GM19438 (cell line): ENCODE measurements around the gene OBP2A.
"Not testable (repeated sequence)": the region's sequence is repeated elsewhere in the genome, so short reads cannot be mapped to it uniquely, and the experiment has no call there.

ENCODE experiments used
- ATAC-seq: cut with Tn5 transposase; IDR thresholded peaks from one replicate; pipeline ENCODE4 v1.9.1; 2021; ENCODE audit warnings: low read depth; ENCODE audit not compliant: unreplicated experiment

OBP2A gene

DNA sequence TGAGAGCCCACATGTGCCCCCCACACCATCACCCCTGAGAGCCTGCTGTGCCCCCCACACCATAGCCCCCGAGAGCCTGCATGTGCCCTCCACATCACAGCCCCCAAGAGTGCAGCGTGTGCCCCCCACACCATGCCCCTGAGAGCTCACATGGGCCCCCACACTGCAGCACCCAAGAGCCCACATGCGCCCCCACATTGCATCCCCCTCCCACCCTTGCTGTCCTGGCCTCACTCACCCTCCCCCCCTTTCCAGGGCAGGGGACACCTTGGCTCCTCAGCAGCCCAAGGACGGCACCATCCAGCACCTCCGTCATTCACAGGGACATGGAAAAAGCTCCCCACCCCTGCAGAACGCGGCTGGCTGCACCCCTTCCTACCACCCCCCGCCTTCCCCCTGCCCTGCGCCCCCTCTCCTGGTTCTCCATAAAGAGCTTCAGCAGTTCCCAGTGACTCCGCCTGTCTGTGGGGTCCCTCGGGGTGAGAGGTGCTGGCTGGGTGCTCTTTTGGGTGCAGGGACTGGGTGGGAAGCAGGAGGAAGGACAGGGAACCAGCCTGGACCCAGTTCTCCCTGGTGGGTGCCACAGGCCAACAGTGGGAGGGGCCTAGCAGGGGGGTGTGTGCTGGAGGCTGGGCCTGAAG, 19.7 kb upstream of the OBP2A start:
- no peak for ATAC-seq

DNA sequence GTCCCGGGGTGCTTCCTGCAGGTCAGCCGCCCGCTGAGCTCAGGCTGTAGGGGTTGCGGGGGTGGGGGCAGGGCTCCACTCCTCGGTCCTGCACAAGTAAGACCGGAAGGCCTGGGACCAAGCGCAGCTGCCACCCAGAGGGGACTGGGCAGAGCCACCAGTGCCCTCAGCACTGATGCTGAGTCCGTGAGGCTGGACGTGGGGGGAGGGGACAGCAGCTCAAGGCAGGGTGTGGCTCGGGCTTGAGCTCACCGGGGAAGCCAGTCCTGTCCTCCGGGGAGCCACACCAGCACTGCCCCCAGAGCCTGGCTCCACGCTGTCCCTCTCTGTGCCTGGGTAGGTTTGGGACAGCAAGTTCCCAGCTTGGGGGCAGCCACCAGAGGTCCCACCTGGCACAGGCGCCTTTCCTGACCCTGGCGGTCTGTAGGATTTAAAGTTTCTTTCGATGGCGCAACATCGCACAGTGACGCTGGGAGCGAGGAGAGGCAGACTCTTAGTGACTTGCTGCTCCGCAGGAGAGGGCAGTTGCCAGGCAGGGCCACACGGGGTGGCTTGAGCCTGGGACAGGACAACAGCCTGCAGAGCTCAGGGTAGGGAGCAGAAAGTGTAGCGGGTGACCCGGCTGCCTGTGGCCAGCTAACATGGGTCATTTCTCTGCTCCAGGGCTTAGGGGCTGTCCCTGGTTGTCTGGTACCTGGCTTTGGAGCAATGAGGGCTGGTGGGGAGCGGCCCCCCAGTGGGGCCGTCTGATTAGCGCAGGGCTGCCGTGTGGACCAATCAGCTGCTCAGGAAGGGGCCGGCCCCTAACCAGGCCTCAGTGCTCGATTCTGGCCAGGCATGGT, 19.0 kb upstream of the OBP2A start:
- no peak for ATAC-seq

DNA sequence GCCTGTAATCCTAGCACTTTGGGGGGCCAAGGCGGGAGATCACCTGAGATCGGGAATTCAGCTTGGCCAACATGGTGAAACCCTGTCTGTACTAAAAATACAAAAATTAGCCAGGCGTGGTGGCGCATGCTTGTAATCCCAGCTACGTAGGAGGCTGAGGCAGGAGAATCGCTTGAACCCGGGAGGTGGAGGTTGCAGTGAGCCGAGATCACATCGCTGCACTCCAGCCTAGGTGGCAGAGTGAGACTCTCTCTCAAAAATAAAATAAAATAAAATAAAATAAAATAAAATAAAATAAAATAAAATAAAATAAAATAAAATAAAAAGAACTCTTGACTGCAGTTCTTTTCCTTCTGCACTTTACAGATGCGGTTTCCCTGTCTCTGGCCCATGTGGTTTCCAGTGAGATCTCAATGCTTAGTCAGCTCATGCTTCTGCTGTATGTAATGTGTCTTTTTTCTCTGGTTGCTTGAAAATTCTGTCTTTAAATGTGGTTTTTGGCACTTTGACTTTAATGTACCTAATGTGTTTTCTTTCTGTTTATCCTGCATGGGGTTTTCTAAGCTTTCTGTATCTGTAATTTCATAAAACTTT, 17.0 kb upstream of the OBP2A start:
- not testable (repeated sequence) for ATAC-seq

DNA sequence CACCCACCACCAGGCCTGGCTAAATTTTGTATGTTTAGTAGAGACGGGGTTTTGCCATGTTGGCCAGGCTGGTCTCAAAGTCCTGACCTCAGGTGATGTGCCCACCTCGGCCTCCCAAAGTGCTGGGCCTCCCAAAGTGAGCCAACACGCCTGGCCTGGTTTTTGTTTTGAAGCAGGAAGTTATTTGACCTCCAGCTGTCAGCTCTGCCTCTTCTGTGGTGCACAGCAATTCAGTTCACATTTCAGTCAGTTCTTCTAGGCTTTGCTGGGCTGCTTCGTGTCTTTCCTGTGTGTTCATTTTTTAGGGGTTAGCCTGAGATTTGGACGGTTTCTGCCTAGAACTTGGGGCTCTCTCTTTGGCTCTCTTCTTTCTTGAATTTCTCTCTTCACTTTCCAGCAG, 15.8 kb upstream of the OBP2A start:
- ATAC-seq = no peak

DNA sequence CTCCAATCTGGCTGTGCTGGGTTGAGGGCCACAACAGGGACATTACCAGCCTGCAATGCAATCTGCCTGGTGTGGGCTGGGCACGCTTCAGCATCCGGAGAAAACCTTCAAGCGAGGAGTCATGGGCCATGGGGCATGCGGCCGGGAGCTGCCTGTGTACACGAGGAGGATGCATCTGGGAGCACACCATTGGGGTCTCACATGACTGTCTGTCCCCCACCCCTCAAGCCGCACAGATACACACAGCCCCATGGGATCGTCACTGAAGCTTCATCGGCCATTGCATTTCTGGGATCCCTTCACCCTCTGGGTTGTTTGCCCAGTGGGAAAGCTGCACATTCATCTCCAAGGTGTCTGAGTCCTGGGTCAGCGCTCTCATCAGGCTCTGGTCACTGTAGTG, 14.8 kb upstream of the OBP2A start:
- no peak for ATAC-seq

DNA sequence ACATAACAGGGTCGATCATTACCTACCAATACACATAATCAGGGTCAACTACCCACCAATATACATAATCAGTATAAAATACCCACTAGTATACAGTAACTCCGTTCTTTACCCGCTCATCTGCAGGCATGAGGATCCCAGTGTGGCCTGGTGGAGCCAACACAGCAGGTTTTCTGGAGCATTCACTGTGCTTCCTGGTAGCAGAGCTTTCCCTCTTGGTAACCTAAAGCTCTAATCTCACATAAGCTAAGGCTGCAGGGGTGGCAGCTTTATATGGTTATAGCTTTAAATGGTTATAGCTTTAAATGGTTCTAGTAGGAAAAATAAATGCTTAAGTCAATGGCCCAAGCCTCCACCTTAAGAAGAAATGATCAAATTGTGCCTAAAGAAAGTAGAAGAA, 12.8 kb upstream of the OBP2A start:
- ATAC-seq = no peak

DNA sequence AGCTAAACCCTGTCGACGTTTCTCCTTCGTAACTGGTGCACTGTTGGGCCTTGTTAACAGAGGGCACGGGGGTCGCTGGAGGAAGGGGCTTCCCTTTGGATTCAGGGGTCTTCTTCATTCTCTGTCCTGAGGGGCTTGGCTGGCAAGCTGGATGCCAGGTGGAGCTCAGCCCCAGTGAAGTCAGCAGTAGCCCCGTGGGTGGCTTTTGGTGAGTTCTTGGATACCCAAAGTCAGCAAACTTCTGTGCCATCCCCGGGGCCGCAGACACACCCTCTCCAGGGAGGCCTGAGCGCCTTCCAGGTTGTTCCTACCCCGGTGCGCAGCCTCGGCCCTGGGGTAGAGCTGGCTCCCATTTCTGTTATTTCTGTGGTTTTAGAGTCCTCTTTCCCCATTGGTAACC, 12.3 kb upstream of the OBP2A start:
- no peak for ATAC-seq

DNA sequence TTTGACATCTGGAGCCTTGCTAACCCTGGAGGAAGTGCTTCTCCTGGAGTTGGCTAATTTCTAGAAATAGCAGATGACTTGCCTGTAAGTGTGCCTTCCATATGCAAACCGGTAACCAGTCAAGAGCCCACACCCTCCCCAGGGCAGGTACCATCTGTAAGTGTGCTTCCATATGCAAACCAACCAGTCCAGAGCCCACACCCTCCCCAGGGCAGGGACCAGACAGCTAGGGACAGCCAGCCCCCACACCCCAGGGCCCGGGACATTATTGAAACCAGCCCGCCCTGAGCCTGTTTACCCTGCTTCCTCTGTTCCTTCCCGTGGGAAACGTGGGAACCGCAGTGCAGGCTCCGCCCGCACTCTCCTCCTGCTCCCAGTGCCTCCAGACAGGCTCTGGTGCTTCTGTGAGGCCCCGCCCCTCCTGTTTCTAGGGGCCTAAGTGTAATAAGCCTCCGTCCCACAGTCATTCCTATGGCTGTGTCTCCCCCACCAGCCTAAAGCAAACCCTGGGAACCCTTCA, 11.7 kb upstream of the OBP2A start:
- not testable (repeated sequence) for ATAC-seq

DNA sequence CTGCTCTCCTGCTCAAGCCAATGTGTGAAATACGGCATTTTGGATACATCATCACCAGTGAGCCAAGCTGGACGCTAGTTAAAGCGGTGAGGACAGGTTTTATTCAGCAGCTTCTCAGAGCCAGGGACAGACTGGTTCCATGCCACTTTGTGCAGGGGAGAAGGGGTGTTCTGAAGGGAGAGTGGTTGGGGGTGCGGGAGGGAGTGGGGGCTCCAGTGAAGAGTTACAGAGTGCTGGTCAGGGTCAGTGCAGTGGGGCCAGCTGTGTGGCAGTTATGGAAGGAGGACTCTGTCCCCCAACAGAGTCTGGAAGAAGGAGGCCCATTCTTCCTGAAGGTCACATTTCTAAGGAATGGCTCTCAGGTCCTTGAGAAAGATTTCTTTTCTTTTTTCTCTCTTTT, 11.1 kb upstream of the OBP2A start:
- not testable (repeated sequence) for ATAC-seq

DNA sequence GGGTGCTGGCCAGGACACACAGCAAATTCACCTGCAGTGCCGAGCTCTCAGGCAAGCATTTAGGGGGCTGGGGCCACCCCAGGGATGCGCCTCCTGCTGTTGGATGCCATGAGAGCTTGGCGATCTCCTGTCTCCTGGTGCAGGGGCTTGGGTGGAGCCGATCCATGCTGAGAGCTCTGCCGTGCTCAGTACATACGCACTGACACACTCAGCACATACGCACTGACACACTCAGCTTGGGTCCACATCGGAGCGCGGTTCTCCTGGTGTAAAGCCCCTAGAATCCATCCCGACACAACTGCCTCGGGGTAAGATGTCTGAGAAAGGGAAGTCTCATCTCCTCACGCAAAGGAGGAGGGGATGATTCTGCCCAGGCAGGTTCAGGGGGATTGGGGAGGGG, 10.3 kb upstream of the OBP2A start:
- not testable (repeated sequence) for ATAC-seq

DNA sequence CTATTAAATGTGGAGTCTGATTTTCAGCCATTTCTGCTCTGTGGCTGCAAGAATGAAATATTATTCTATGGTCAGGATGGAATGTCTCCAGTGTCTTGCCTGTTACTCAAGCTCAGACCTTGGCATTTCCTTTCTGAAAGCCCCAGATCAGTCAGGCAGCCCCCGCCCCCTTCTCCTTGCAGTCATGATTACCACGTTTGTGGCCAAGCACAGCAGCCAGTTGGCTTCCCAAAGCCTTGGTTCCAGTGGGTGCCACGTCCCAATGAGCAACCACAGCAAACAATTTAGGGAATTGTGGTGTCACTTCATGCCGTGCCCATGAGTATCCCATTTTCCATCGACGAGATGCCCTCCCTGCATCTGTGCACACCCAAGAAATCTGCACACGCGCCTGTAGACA, 9.7 kb upstream of the OBP2A start:
- ATAC-seq = no peak

DNA sequence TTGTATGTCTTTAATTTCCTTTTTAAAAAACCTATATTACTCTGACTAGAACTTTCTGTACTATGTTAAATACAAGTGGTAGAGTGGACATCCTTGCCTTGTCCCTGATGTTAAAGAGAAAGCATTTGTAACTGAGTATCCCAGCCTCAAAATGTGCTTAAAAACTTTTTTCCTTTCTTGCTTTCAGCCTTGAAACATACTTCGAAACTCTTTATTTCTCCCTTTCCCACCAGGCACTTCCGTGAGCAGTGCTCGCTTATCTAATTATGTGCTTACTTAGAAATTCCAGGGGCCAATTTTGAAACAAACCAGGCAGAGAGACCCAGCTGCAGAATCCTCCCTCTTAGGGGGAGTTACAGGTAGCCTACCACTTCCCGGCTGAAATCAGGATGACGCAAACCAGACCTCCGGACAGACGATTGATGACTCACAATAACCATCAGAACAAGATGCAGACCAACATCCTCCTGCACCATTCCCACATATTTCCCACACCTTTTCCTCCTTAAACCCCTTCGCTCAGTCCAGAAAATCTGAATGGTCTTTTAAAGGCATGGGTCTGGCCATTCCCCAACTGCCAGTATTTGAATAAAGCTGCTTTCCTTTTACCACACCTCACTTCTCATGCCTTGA, 2.5 kb upstream of the OBP2A start:
- ATAC-seq = not testable (repeated sequence)

DNA sequence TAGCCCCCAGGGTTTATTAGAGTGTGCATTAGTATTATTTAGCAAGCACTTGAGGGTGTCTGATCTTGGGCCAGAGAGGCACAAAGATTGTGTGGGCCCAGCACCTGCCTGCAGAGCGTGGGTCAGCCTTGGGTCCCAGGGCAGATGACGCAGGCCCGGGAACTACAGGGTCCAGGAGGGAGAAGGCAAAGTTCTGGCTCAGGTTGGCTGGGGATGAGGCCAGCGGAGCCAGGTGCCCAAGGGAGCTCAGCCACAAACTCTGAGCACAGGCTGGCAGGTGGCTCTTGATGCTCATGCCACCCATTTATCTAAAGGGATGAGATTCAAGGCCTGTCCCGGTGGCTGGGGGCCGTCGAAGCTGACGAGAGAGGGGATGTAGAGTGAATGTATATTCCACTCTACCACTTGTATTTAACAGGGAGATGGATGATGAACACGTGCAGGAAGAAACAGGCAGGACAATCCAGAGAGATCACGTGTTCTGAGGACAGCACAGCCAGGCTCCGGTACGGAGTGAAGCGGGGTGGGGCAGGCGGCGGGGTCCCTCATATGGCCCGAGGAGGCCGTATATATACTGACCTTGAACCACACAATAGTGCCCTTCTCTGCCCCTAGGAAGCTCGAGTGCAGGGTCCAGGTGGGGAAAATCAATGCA, 818 bp upstream of the OBP2A start:
- ATAC-seq = no peak

DNA sequence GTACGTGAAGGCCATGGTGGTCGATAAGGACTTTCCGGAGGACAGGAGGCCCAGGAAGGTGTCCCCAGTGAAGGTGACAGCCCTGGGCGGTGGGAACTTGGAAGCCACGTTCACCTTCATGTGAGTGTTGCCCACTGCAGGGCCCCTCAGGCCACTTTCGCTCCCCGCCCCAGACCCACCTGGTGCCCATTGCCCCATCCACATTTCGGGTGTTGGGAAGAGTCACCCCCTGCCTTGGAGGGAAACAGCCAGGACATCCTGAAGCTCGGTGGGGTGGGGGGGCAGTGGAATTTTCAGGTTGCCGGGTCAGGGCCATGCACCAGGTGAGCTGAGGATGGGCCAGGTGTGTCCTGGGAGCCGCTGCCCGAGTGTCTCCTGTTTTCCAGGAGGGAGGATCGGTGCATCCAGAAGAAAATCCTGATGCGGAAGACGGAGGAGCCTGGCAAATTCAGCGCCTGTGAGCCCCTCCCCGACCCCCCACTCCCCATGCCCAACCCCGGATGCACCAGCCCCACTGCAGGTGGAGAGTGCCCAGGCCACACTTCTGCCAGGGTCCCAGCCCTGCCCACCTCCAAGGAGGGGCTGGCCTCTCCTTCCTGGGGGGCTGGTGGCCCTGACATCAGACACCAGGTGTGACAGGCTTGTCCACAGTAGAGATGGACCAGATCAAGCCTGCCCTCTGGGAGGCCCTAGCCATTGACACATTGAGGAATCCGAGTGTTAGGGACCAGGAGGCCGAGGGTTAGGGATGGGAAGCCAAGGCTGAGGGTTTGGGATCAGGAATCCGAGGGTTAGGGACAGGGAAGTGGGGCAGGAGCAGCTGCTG, 1.1 kb downstream of the OBP2A start:
- ATAC-seq = not testable (repeated sequence)

DNA sequence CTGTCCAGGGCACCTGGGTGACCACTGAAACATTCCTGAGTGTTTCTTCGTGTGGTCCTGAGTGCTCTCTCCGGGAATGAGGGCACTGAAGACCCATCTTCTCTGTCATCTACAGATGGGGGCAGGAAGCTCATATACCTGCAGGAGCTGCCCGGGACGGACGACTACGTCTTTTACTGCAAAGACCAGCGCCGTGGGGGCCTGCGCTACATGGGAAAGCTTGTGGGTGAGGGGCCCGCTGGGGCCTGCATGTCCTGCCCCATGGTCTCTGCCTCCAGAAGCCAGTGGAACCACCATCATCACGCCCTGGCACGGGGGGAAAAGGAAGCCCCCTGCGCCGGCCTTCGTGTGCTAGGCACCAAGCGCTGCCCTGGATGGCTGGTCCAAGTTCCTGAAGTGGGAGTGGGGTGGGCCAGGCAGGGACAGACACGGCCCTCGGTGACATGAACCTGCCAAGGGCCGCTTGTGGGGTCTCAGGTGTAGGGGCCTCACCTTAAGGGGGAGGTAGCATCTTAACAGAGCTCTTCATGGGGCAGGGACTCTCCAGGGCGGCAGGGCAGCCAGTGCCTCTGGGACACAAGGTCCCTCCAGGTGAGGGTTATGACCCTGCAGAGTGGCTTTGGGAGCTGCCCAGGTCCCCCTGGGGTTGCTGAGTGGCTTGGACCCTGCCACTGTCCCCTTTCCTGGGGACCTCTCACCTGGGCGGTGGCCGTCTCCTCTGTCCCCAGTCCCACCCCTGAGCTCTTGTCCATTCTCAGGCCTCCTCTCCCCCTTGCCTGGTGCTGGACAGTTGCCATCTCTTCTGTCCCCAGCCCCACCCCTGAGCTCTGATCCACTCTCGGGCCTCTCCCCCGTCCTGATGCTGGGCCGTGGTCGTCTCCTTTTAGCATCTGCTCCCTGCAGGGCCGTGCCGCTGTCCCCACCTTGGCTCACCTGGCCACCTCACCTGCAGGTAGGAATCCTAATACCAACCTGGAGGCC, 2.1 kb downstream of the OBP2A start:
- no peak for ATAC-seq

DNA sequence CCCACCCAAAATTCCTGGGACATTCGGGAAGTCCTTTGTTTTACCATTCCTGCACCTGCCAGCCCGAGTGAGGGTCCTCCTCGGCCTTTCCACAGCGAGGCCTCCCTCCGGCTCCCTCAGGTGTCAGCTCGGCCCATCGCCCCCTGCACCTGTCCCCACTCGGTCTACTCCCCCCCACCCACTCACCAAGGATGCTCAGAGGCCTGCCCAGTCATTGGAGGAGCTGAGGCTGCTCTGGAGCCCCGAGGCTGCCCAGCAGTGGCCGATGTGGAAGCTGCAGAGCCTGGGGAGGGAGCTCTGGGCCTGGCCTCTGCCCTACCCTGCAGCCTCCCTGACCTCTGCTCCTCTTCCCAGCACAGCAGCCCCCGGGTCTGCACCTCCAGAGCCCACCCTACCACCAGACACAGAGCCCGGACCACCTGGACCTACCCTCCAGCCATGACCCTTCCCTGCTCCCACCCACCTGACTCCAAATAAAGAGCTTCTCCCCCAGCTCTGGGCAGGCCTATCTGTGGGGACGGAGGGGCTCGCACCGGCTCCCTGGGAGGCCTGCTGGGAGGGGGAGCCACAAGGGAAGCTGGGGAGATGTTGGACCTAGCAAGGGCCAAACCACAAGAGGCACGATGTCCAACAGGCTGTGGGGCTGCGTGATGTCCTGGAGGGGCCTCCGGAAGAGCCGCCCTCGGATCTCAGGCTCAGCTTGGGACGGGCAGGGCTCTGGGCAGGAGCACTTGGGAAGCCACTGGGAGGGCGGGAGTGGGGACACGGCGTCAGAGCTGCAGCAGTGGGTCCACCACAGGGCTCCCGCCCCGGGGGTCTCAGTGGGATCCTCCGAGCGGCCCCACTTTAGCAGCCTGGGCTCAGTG, 3.8 kb downstream of the OBP2A start:
- not testable (repeated sequence) for ATAC-seq

DNA sequence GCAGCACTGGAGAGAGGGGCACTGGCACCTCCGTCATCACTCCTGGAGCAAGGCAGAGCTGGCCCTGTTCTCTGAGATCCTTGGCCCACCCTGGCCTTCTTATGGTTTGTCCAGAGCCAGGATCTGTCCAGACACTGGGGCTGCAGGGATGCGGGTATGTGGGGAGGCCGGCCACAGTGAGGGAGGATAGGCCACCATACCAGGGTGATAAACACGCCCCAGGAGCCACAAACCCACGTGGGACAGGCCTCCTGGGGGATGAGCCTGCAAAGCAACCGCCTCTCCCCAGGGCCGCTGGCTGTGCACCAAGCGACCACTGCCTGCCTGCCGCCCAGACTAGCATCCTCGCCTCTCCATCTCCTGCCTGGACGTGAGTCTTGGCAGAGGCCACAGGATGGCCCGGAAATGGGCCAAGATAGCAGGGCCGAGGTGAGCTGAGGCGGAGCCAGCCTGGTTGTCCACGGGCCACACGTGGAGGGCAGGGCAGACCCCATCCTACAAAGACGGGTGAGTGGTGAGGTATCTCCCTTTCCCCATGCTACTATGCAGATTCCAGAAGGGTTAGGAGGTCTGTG, 4.5 kb downstream of the OBP2A start:
- no peak for ATAC-seq
